HepG2 (cell line): ENCODE data around the gene NEDD4L. TPM values are rescaled to one million over a fixed set of nuclear protein-coding genes. Genes with fewer than 3 reads are reported as not detected.

ENCODE experiments used
- ARID4A ChIP-seq: sonication (generic); formaldehyde crosslinking; IDR thresholded peaks from 2 replicates; pipeline ENCODE4 v1.5.0; 2020; ENCODE audit warnings: mild to moderate bottlenecking, missing genetic modification reagents, borderline replicate concordance
- EEA1 ChIP-seq: sonication (generic); formaldehyde crosslinking; IDR thresholded peaks from 2 replicates; pipeline ENCODE4 v1.5.1; 2020; ENCODE audit warnings: mild to moderate bottlenecking, missing genetic modification reagents, borderline replicate concordance
- ETV6 ChIP-seq: sonication (generic); formaldehyde crosslinking; conservative IDR thresholded peaks from 2 replicates; pipeline ENCODE4 v1.4.0; 2020; ENCODE audit warnings: missing genetic modification reagents
- FOXO4 ChIP-seq: sonication (generic); formaldehyde crosslinking; conservative IDR thresholded peaks from 2 replicates; pipeline ENCODE4 v1.8.1; 2023; ENCODE audit warnings: missing genetic modification reagents
- GATA4 ChIP-seq: sonication (generic); IDR thresholded peaks from 2 replicates; pipeline ENCODE4 v1.6.1; 2016; ENCODE audit warnings: antibody characterized with exemption, low read depth, borderline replicate concordance
- NBN ChIP-seq: fragments of 450-650 bp; conservative IDR thresholded peaks from 2 replicates; pipeline ENCODE4 v1.6.1; 2017
- NFIB ChIP-seq: sonication (generic); formaldehyde crosslinking; IDR thresholded peaks from 2 replicates; pipeline ENCODE4 v1.9.0; 2021; ENCODE audit warnings: missing genetic modification reagents, mild to moderate bottlenecking, borderline replicate concordance
- POLR2AphosphoS2 ChIP-seq: IDR thresholded peaks from 2 replicates; pipeline ENCODE4 v1.6.1; 2011; ENCODE audit warnings: low read depth, low read length, improper control_type of control experiment
- RBM22 ChIP-seq: fragments of 200-400 bp; formaldehyde crosslinking; optimal IDR thresholded peaks from 2 replicates; pipeline ENCODE3; 2017; ENCODE audit warnings: mild to moderate bottlenecking, low read length, moderate library complexity
- STAT5B ChIP-seq: sonication (generic); formaldehyde crosslinking; IDR thresholded peaks from 2 replicates; pipeline ENCODE4 v1.4.0; 2020; ENCODE audit warnings: missing genetic modification reagents
- TBX3 ChIP-seq: fragments of 450-650 bp; IDR thresholded peaks from 2 replicates; pipeline ENCODE4 v1.6.1; 2017; ENCODE audit warnings: antibody characterized with exemption, mild to moderate bottlenecking, inconsistent platforms, borderline replicate concordance
- THAP8 ChIP-seq: sonication (generic); formaldehyde crosslinking; IDR thresholded peaks from 2 replicates; pipeline ENCODE4 v1.5.1; 2020; ENCODE audit warnings: missing genetic modification reagents, mild to moderate bottlenecking, borderline replicate concordance
- THYN1 ChIP-seq: sonication (generic); formaldehyde crosslinking; IDR thresholded peaks from 2 replicates; pipeline ENCODE4 v1.8.1; 2023; ENCODE audit warnings: low read depth, mild to moderate bottlenecking, moderate library complexity, missing genetic modification reagents, borderline replicate concordance
- ZBTB46 ChIP-seq: sonication (generic); formaldehyde crosslinking; IDR thresholded peaks from 2 replicates; pipeline ENCODE4 v1.4.0; 2020; ENCODE audit warnings: mild to moderate bottlenecking, missing genetic modification reagents, borderline replicate concordance
- ZC3H4 ChIP-seq: sonication (generic); formaldehyde crosslinking; IDR thresholded peaks from 2 replicates; pipeline ENCODE4 v1.4.0; 2020; ENCODE audit warnings: missing genetic modification reagents, borderline replicate concordance
- ZMYM3 ChIP-seq: sonication (generic); formaldehyde crosslinking; IDR thresholded peaks from 2 replicates; pipeline ENCODE4 v1.5.1; 2020; ENCODE audit warnings: mild to moderate bottlenecking, missing genetic modification reagents
- ZNF280B ChIP-seq: sonication (generic); formaldehyde crosslinking; IDR thresholded peaks from 2 replicates; pipeline ENCODE4 v1.5.0; 2020; ENCODE audit warnings: missing genetic modification reagents, mild to moderate bottlenecking, borderline replicate concordance
- ZNF674 ChIP-seq: sonication (generic); formaldehyde crosslinking; IDR thresholded peaks from 2 replicates; pipeline ENCODE4 v1.5.0; 2020; ENCODE audit warnings: low read depth, mild to moderate bottlenecking, missing genetic modification reagents
- polyA plus RNA-seq, 8 experiments: library from polyadenylated mRNA; depleted of rRNA in 3 of 8; stranded (reverse) in 7 of 8; unstranded in 1 of 8; fragments of >200 nt; fragmentation: Illumina TruSeq in 4 of 8; extraction: Trizol in 4 of 8; gene quantifications; 2 replicates each; pipeline versions ENCODE4 v1.2.1 to v1.2.3, GENCODE V29; 2011 to 2016; ENCODE audit warnings: low read depth in 4 of 8, missing spikeins in 1 of 8, mixed read lengths in 1 of 8; ENCODE audit not compliant: insufficient read depth in 1 of 8
- total RNA-seq, 5 experiments: library from RNA; depleted of rRNA; stranded (reverse); fragments of >200 nt; fragmentation: Illumina TruSeq; extraction: Trizol; gene quantifications; 2 replicates each; pipeline ENCODE4 v1.2.3, GENCODE V29; 2016; ENCODE audit warnings: low read depth in 1 of 5
- TF ChIP-seq, protein P1 (sequence below): sonication (generic); formaldehyde crosslinking; IDR thresholded peaks from 2 replicates; pipeline ENCODE4 v1.8.0; 2022; ENCODE audit warnings: mild to moderate bottlenecking, missing genetic modification reagents, borderline replicate concordance

NEDD4L gene
- total and polyA plus RNA-seq, 2 of the 13 experiments (the other 11 are each of a cell fraction or from before 2014, with no cell fraction given) = 168 to 390 TPM

GRCh38 chr18:58235001-58235436 is 191.0 kb downstream of the NEDD4L start (continued):
- TF ChIP-seq ZBTB46 (CRISPR knock-in tag) (no peak), ARID4A (CRISPR knock-in tag) (no peak; the same call in 1 of the 2 replicates), ZMYM3 (peak; percentile 19; the same call in 1 of the 2 replicates), GATA4 (no peak), RBM22 (no peak), ZC3H4 (CRISPR knock-in tag) (no peak), ZNF674 (CRISPR knock-in tag) (no peak), STAT5B (no peak), ZNF280B (CRISPR knock-in tag) (no peak), EEA1 (no peak), THAP8 (CRISPR knock-in tag) (no peak), POLR2AphosphoS2 (no peak), NFIB (no peak), FOXO4 (no peak), THYN1 (CRISPR knock-in tag) (no peak), ETV6 (CRISPR knock-in tag) (no peak), NBN (no peak), TBX3 (no peak)
- TF ChIP-seq, protein P1, sequence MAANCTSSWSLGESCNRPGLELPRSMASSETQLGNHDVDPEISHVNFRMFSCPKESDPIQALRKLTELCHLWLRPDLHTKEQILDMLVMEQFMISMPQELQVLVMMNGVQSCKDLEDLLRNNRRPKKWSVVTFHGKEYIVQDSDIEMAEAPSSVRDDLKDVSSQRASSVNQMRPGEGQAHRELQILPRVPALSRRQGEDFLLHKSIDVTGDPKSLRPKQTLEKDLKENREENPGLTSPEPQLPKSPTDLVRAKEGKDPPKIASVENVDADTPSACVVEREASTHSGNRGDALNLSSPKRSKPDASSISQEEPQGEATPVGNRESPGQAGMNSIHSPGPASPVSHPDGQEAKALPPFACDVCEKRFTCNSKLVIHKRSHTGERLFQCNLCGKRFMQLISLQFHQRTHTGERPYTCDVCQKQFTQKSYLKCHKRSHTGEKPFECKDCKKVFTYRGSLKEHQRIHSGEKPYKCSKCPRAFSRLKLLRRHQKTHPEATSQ (CRISPR knock-in tag) = no peak
